Raji (cell line): ENCODE data around the gene RICTOR.
A peak's percentile ranks its signal among the peaks of the same experiment; 100 is the strongest.

ENCODE experiments used
- POLR2A ChIP-seq: IDR thresholded peaks from 2 replicates; pipeline ENCODE4 v1.6.1; 2011; ENCODE audit warnings: low read depth, low read length, control low read depth; ENCODE audit not compliant: insufficient read depth

RICTOR gene

DNA sequence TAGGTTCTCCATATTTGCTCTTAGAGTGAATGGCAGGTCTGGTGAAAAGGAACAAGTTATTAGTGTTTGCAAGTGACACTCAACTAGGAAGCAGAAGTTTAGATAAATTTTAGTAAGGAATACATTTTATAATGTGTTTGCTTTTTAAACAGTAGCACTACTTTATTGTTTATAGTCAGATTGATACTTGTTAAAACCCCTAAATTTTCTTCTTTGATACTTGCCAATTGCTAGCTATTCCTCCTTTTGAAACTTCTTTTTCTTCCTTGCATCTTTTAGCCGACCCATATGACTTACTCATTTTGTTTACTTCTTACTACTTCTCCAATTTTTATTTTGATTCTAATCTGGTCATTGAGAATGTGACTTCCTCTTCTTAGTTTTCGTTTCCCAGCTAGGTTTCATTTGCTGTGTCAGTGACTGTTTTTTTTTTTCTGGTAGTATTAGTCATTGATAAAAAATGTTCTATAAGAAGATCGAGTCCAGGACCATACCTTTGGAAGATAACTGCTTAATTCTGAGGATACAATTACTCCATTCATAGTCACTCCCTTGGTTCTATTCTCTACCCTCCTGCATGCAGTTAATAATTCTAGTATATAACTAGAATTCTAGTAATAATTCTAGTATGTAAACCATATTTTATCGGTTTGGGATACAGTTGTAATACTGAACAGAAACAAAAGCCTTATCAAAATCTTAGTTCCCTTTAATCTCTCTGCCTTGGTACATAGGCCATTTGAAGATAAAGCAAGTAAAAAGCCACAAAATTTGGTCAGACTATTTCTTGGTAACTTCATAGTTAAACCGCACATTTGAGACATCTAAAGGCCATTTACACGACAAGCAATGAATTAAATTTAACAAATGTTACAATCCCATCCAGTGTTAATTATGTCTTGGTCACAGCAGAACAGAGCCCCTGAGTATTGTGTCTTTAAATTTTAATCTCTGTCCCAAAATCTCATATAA is 2.8 kb upstream of the RICTOR start:
- TF ChIP-seq POLR2A: no peak

- TF ChIP-seq POLR2A: no peak
Measured at GRCh38 chr5:39076101-39076756, 2.0 kb upstream of the RICTOR start.

- 0 out of 2 replicates have a peak, but pooled peaks have one; percentile 12 for TF ChIP-seq POLR2A
Measured at GRCh38 chr5:39073767-39074016, 507 bp downstream of the RICTOR start.

- TF ChIP-seq POLR2A: 0 out of 2 replicates have a peak, but pooled peaks have one; percentile 31
Measured at GRCh38 chr5:39072925-39073766, 1.1 kb downstream of the RICTOR start.

DNA sequence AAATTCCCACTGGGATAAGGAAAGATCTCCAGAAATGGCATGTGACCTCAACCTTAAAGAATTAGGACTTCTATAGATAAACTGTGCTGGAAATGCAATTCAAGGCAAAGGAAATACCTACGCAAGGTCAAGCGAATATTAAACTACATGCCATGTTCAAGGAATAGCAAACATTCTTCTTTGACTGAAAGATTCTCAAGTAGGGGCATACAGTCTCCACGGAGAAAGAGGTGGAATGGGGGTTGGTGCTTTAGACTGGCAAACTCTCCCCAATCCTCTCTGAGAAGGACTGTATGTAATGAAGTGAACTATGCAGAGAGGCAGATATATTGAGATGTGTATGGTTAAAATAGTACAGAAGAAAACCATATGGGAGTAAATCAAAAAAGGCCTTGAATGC is 6.1 kb downstream of the RICTOR start:
- TF ChIP-seq POLR2A: no peak

DNA sequence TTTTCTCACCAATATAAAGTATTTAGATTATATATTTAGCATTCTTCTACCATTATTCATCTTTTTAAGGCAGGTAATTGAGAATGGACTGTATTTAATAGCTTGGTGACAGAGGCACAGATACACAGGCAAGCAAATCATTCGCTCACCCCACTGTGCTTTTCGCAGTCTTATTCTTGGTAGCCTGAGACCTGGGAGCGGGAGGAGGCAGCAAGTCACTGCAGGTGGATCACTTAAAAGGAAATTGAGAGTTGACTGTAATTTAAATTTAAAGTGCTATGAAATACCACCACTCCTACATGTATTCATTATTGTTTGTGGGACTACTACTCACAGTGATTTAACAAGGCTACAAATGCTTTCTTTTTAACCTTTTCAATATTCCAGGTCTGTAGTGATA is 9.7 kb downstream of the RICTOR start:
- no peak for TF ChIP-seq POLR2A

- no peak for TF ChIP-seq POLR2A
Measured at GRCh38 chr5:39063037-39063436, 11.2 kb downstream of the RICTOR start.

- TF ChIP-seq POLR2A: no peak
Measured at GRCh38 chr5:39062530-39062929, 11.7 kb downstream of the RICTOR start.

- TF ChIP-seq POLR2A: no peak
Measured at GRCh38 chr5:39062104-39062503, 12.1 kb downstream of the RICTOR start.

GRCh38 chr5:39059064-39059463 is 15.1 kb downstream of the RICTOR start:
- TF ChIP-seq POLR2A: no peak

GRCh38 chr5:39058178-39058921 is 15.8 kb downstream of the RICTOR start:
- no peak for TF ChIP-seq POLR2A

DNA sequence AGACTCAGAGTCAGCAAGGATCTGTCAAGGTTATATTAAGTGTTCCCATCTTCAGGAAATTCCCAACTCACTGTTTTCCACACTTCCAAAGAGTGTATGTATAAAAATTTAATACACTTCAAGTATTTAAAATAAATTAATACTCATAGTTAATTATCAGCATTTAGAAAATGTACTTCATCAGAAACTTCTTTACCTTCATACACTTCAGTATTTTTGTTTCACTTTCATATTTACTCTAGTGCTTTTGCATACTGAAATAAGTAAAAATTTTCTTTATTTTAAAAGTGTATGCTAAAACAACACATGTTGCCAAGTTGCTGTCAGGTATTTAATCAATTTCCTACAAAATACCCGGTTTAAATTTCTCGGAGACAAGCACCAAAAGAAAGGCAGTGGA is 16.5 kb downstream of the RICTOR start:
- no peak for TF ChIP-seq POLR2A

DNA sequence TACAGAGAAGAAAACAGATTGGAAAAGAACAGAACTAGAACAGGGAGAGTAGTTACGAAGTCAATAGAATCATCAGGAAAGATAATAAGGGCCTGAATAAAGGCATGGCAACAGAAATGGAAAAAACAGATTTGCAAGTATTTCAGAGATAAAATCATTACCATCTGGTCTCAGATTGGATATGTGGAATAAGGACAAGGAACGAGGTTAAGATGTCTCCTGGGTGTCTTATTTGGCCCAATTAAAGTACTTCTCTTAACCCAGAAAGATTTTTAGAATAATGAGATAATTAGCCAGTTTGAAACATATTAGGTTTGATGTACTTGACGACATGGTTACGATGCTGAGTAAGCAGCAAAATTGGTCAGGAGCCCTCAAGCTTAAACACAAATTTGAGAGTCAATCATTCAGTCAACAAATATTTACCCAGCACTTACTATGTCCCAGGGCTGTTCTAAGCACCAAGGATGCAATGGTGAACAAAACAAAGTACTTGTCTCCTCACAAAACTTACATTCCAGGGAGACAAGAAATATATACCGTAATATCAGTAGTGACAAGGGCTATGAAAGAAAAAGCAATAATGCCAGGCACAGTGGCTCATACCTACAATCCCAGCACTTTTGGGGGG is 18.3 kb downstream of the RICTOR start:
- TF ChIP-seq POLR2A: no peak

- no peak for TF ChIP-seq POLR2A
Measured at GRCh38 chr5:39055027-39055767, 19.0 kb downstream of the RICTOR start.
